ENCODE data around the gene MYO5B.
A peak's percentile ranks its signal among the peaks of the same experiment; 100 is the strongest.

The MYO5B gene

GRCh38 chr18:50011813-50012435 lies 183.0 kb downstream of the MYO5B start:
- no peak for DNase-seq (ENCODE audit: low read depth)

DNA sequence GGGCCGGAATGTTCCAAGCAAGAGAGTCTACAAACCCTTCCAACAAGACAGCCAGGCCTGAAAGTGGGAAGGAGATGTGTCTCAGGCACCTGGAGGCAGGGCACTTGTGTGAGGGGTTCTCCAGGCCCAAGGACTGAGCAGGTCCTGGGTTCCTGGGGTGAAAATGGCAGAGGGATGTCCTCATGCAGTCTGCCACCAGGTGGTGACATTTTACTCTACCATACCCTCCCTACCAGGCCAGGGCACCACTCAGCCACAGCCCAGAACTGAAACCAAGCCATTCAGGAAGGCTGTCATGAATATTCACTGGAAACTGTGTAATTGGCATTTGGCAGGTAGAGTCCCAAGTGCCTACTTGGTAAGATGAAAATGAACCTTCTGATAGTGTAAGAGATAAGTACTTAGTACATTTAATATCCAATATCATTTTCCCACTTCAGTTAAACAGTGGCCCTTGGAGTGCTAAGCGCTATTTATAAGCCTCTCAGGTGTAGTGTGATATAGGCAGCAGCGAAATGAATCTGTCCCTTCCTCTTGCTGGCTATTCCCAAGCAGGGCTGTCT lies 185.1 kb downstream of the MYO5B start:
- DNase-seq (ENCODE audit: low read depth), result peak; percentile 13

- DNase-seq (ENCODE audit: low read depth), result no peak
These were observed 186.6 kb downstream of the MYO5B start for GRCh38 chr18:50008306-50008705.

GRCh38 chr18:50006470-50007046 lies 188.4 kb downstream of the MYO5B start:
- DNase-seq (ENCODE audit: low read depth), result no peak

GRCh38 chr18:50004013-50004412 lies 190.9 kb downstream of the MYO5B start:
- DNase-seq (ENCODE audit: low read depth), result no peak

GRCh38 chr18:50002781-50003180 lies 192.2 kb downstream of the MYO5B start:
- no peak for DNase-seq (ENCODE audit: low read depth)

GRCh38 chr18:50000227-50000626 lies 194.7 kb downstream of the MYO5B start:
- no peak for DNase-seq (ENCODE audit: low read depth)

DNA sequence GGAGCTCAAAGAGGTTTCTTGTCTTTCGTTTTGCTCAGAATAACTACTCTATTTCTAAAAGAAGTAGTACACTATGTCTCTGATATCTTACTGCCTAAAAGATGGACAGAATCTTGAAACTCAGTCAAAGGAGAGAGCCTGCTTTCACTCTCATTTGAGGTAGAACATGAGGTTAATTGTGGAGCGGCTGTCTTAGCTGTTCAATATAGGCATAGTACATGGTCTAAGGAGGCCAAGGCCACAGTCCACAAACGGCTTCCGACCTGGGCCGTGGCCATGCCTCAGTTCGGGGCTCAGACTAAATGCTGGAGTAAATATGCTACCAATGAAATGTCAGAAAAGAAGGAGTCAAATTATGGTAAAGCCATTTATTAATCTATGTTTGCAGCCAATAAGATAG lies 195.8 kb downstream of the MYO5B start:
- DNase-seq (ENCODE audit: low read depth), result no peak

DNA sequence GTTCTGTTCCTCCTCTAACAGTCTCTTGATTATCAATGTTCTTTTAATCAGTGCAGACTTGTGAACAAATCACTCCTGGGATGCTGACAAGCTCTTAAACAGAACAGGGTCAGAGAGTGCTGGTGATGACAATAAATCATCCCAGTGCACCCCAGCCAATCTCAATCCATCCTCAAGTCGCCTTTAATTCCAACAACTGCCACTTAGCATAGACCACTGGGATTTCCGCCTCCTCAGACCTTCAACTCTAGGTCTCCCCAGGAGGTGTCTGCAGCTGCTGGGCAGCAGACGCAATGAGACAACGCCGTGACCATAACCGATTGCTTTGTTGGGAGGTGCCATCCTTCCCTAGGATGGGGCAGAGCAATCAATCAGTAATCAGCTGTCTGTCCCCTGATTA lies 197.4 kb downstream of the MYO5B start:
- no peak for DNase-seq (ENCODE audit: low read depth)

DNA sequence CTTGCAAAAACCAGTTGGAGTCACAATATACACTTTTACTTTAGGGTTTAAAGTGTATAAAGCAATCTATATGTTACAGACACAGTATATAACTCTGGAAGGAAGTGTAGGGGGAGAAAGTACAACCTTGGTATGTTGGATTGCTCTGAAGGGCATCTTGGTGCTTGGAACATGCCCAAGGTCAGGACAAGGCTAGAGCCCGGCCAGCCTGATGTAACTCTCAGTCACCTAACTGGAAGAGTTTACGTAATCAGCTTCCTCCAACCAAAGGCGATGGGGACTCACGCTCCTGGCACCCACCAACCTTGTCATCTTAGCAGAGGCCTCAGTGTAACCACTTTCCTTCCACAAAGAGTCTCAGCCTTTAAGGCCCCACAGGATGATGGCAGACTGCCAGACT lies 200.5 kb downstream of the MYO5B start:
- no peak for DNase-seq (ENCODE audit: low read depth)

- no peak for DNase-seq (ENCODE audit: low read depth)
These were observed 201.6 kb downstream of the MYO5B start for GRCh38 chr18:49993299-49993698.

DNA sequence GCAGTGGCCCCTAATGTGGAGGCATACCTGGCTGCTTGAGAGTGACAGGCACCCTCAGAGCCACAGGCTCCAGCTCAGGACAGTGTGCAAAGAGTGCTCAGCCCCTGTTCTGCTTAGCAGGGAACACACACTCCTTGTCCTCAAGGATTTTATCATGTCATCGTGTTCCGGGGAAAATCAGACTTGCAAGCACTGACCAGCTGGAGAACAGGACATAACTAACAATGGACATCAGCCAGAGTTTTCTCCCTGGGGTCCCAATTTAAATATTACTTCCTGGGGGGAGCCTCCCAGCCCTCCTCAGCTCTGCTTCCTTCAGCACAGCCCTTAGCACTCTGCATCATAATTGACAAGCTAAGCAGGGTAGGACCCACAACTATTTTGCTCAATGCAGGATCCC lies 206.2 kb downstream of the MYO5B start:
- DNase-seq (ENCODE audit: low read depth), result no peak

DNA sequence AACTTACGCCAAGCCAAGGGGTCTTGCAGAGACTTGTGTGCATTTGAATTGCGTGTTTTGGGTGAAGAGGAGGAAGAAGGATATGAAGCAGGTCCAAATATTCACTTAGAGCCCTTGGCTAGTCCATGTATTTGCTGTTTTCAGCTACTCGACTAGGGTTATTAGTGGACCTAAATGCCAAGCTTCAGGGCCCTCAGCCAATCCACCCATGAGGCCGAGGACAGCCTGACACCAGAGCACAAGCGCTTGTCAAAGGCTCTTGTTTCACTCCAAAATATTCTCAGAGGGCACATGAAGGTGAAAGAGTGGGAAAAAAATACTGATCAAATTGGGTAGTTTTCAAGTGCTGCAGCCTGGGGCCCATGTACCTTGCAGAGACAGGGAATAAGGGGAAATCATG lies 206.8 kb downstream of the MYO5B start:
- no peak for DNase-seq (ENCODE audit: low read depth)

DNA sequence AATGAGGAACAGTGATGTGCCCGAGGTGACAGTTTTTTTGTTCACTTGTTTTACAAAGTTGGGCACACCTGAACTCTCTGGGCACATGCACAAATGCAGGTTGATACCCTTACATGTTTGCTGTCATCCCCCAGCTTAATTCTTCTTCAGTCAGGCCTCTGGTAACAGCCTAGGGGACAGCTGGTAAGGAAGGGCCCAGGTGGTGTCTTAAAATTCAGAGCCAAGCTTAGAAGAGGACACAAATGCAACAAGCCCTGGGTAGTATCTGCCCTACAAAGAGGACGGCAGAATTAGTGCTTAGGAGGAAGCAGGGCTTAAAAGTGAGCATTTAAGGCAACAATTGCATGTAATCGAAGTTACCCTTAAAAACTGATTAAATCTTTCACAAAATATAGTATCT lies 209.7 kb downstream of the MYO5B start:
- no peak for DNase-seq (ENCODE audit: low read depth)

DNA sequence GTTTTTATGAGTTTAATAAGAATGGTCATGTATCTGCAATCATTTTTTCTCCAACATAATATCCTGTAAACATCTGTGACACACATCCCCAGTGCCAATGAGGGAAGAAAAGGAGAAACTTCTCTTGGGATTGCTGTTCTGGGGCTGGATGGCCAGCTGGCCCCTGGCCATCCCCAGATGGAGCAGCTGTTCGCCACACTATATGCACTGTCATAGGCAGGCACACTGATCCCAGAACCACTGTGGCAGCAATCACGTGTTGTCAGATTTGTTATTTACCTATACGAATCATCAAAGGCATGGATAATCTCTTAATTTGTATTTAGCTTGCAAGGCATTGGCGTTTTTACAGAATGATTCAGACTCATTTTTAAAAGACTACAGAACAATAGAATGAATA lies 214.1 kb downstream of the MYO5B start:
- no peak for DNase-seq (ENCODE audit: low read depth)

DNA sequence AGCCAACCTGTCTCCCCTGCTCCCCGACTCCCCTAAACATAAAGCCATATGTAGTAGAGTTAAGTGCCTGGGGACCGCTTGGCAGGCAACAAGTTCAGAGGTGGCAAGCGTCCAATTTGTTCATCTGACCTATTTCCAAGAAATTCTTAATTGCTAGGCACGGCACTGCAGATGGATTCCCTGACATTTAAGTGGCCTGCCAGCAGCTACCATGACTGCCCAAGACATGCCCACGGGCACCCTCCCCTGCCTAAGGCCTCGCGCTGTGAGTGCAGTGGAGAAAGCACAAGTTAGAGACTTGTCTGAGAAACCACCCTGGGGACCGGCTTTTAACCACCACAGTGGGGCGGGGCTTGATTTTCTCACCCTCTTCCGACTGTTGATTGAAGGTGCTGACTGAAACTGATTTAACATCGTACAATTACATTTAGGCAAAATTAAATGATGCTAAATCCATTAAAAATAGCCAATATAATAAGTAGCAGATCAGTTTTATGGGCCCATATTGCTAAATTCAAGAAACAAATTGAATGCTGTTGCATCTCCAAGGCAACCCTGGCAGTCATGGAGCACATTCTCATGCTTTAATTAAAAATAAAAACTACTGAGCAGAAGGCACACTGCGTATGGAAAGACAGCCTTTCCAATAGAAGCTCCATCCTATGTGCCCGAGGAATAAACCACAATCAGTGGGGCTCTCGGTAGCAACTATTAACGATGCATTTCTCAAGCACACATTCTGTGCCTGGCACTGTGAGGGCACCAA lies 218.0 kb downstream of the MYO5B start:
- DNase-seq (ENCODE audit: low read depth), result no peak

- DNase-seq (ENCODE audit: low read depth), result no peak
These were observed 218.9 kb downstream of the MYO5B start for GRCh38 chr18:49976001-49976400.

DNA sequence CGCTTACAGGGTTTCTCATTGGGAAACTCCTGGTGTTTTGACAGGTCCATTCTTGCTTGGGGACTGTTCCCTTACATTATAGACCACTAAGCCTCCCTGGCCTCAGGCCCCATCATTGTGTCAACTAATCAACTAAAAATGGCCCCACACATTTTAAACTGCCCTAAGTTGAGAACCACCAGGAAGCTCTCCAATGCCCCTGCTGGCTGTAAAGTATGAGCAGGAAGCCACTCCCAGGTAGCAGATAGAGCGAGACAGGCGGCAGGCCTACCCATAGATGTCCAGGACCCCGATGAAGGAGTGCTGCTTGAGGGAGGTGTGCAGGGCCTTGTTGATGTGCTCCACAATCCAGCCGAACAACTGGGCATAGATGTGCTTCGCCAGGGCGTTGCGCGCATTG lies 220.9 kb downstream of the MYO5B start:
- no peak for DNase-seq (ENCODE audit: low read depth)

- no peak for DNase-seq (ENCODE audit: low read depth)
These were observed 221.4 kb downstream of the MYO5B start for GRCh38 chr18:49973592-49973991.

DNA sequence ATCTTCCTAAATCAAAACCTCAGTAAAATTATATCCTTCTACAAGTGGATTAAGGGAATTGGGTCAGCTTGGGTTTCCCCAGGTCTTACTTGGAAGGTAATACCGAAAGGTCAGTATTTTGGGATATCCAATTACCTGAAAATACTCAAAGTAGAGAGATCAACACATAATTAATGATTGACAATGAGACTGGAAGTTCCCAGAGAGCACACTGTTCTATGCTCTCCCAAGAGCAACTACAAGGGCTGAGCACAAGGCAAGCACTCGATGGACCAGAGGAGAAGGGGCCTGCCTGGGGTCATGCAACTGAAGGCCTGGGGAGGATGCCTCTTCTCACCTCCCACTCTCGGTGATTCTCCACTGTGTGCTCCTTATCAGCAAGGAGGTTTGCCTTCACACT lies 222.4 kb downstream of the MYO5B start:
- DNase-seq (ENCODE audit: low read depth), result no peak

DNA sequence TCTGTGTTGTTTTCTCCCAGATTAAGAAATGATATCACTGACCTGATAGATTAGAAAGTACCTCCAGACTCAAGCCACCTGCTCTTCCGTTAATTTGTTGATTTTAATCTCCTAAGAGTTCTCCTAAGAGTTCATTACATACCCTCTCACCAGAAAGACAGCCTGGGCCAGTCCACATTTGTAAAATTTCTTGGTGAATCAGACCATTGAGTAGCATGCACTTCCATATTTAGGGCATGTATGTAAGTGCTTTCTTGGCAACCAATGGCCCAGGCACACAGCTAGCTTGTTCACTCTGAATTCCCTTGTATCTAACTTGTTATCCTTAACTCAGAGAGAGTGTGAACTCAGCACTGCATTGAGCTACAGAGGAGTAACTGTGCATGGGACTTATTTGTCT lies 223.5 kb downstream of the MYO5B start:
- DNase-seq (ENCODE audit: low read depth), result no peak

- DNase-seq (ENCODE audit: low read depth), result no peak
These were observed 224.6 kb downstream of the MYO5B start for GRCh38 chr18:49970319-49970718.

GRCh38 chr18:49968644-49969309 lies 226.2 kb downstream of the MYO5B start:
- DNase-seq (ENCODE audit: low read depth), result no peak

Measured in stimulated activated CD4-positive, alpha-beta T cell treated with anti-CD3 and anti-CD28 coated beads, Interleukin-2, amount 100 ng/mL, for 4 hours (primary cell).